SK-N-SH (cell line): Measurements from ENCODE around the gene TMOD2.

Experiments used
- CTCF ChIP-seq: fragments of 200-600 bp; sonication (generic); IDR thresholded peaks from 2 replicates; pipeline ENCODE4 v1.6.1; 2017; ENCODE audit warnings: antibody characterized with exemption, mild to moderate bottlenecking, moderate library complexity
- NRF1 ChIP-seq: IDR thresholded peaks from 2 replicates; pipeline ENCODE4 v1.6.1; 2012; ENCODE audit warnings: low read depth, mild to moderate bottlenecking, low read length
- POLR2AphosphoS5 ChIP-seq: IDR thresholded peaks from 2 replicates; pipeline ENCODE4 v1.6.1; 2012; ENCODE audit warnings: low read depth, low read length
- REST ChIP-seq: IDR thresholded peaks from 2 replicates; pipeline ENCODE4 v1.6.1; 2012; ENCODE audit warnings: mild to moderate bottlenecking, low read depth, low read length, moderate library complexity
- ZBTB33 ChIP-seq: IDR thresholded peaks from 2 replicates; pipeline ENCODE4 v1.4.0; 2012; ENCODE audit warnings: low read depth, borderline replicate concordance

GRCh38 chr15:51825698-51826097, 74.3 kb downstream of the TMOD2 start:
- no peak for TF ChIP-seq ZBTB33
- TF ChIP-seq CTCF: no peak
- TF ChIP-seq NRF1: no peak
- no peak for TF ChIP-seq REST
- TF ChIP-seq POLR2AphosphoS5: no peak
